OCI-LY1 (cell line): ENCODE data around the gene ARMH4.

Experiments
- EZH2 ChIP-seq: fragments of 200-600 bp; sonication (generic), shearing (Covaris generic); IDR thresholded peaks from 2 replicates; pipeline ENCODE4 v1.8.0; 2017; ENCODE audit warnings: borderline replicate concordance, mixed run types, mild to moderate bottlenecking, antibody characterized with exemption, low read length, moderate library complexity, mixed read lengths
- TF ChIP-seq, protein P1 (sequence below): fragments of 200-600 bp; sonication (generic), shearing (Covaris generic); IDR thresholded peaks from 2 replicates; pipeline ENCODE4 v1.5.1; 2017; ENCODE audit warnings: mild to moderate bottlenecking, antibody characterized with exemption, low read length, moderate library complexity, mixed read lengths

GRCh38 chr14:58077621-58078020 is 74.4 kb downstream of the ARMH4 start:
- TF ChIP-seq, protein P1, sequence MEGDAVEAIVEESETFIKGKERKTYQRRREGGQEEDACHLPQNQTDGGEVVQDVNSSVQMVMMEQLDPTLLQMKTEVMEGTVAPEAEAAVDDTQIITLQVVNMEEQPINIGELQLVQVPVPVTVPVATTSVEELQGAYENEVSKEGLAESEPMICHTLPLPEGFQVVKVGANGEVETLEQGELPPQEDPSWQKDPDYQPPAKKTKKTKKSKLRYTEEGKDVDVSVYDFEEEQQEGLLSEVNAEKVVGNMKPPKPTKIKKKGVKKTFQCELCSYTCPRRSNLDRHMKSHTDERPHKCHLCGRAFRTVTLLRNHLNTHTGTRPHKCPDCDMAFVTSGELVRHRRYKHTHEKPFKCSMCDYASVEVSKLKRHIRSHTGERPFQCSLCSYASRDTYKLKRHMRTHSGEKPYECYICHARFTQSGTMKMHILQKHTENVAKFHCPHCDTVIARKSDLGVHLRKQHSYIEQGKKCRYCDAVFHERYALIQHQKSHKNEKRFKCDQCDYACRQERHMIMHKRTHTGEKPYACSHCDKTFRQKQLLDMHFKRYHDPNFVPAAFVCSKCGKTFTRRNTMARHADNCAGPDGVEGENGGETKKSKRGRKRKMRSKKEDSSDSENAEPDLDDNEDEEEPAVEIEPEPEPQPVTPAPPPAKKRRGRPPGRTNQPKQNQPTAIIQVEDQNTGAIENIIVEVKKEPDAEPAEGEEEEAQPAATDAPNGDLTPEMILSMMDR = no peak
- TF ChIP-seq EZH2 = no peak
